ENCODE measurements around the gene GTPBP3.
"Not testable (repeated sequence)": the region's sequence is repeated elsewhere in the genome, so short reads cannot be mapped to it uniquely, and the experiment has no call there.

GTPBP3 gene

GRCh38 chr19:17347361-17347760 is 10.0 kb downstream of the GTPBP3 start:
- FAIRE-seq: no peak

- no peak for FAIRE-seq
Measured at GRCh38 chr19:17347877-17348276, 10.5 kb downstream of the GTPBP3 start.

- FAIRE-seq: no peak
Measured at GRCh38 chr19:17348700-17349099, 11.3 kb downstream of the GTPBP3 start.

GRCh38 chr19:17351815-17352435 is 14.6 kb downstream of the GTPBP3 start:
- FAIRE-seq: no peak

- no peak for FAIRE-seq
Measured at GRCh38 chr19:17352608-17353280, 15.4 kb downstream of the GTPBP3 start.

GRCh38 chr19:17353386-17353785 is 16.0 kb downstream of the GTPBP3 start:
- FAIRE-seq: no peak

- FAIRE-seq: no peak
Measured at GRCh38 chr19:17357078-17357666, 19.8 kb downstream of the GTPBP3 start.

GRCh38 chr19:17357724-17358123 is 20.4 kb downstream of the GTPBP3 start:
- no peak for FAIRE-seq

GRCh38 chr19:17358395-17358794 is 21.0 kb downstream of the GTPBP3 start:
- no peak for FAIRE-seq

GRCh38 chr19:17359905-17360800 is 22.8 kb downstream of the GTPBP3 start:
- no peak for FAIRE-seq

GRCh38 chr19:17363852-17364605 is 26.7 kb downstream of the GTPBP3 start:
- FAIRE-seq: not testable (repeated sequence)

GRCh38 chr19:17365361-17365760 is 28.0 kb downstream of the GTPBP3 start:
- FAIRE-seq: no peak

- FAIRE-seq: no peak
Measured at GRCh38 chr19:17370026-17370587, 32.8 kb downstream of the GTPBP3 start.

- no peak for FAIRE-seq
Measured at GRCh38 chr19:17376935-17377600, 39.7 kb downstream of the GTPBP3 start, which contains the start of gene PLVAP. Gene PLVAP (minus strand): TSS chr19:17377342. CDS start chr19:17377288, 54 bp downstream.

- no peak for FAIRE-seq
Measured at GRCh38 chr19:17378271-17378670, 40.9 kb downstream of the GTPBP3 start.

- FAIRE-seq: no peak
Measured at GRCh38 chr19:17379221-17379631, 41.9 kb downstream of the GTPBP3 start.

GRCh38 chr19:17380426-17381138 is 43.2 kb downstream of the GTPBP3 start:
- no peak for FAIRE-seq

GRCh38 chr19:17385878-17386611 is 48.7 kb downstream of the GTPBP3 start:
- FAIRE-seq: no peak

- FAIRE-seq: no peak
Measured at GRCh38 chr19:17389288-17389687, 51.9 kb downstream of the GTPBP3 start.

All from colon (tissue), 2 donors.